ENCODE measurements around the gene UBE2L5.
A peak's percentile ranks its signal among the peaks of the same experiment; 100 is the strongest.
"Not testable (repeated sequence)": the region's sequence is repeated elsewhere in the genome, so short reads cannot be mapped to it uniquely, and the experiment has no call there.

UBE2L5 gene

GRCh38 chr13:30440910-30441703 is 18.8 kb downstream of the UBE2L5 start:
- DNase-seq, result no peak

- no peak for DNase-seq
Observed at GRCh38 chr13:30442926-30443325, 20.6 kb downstream of the UBE2L5 start.

GRCh38 chr13:30443491-30443890 is 21.2 kb downstream of the UBE2L5 start:
- DNase-seq, result not testable (repeated sequence)

- no peak for DNase-seq
Observed at GRCh38 chr13:30443957-30444404, 21.7 kb downstream of the UBE2L5 start.

- DNase-seq, result no peak
Observed at GRCh38 chr13:30446126-30446500, 23.8 kb downstream of the UBE2L5 start.

GRCh38 chr13:30448441-30448840 is 26.1 kb downstream of the UBE2L5 start:
- DNase-seq, result no peak

GRCh38 chr13:30450066-30450465 is 27.8 kb downstream of the UBE2L5 start:
- no peak for DNase-seq

- not testable (repeated sequence) for DNase-seq
Observed at GRCh38 chr13:30451476-30451875, 29.2 kb downstream of the UBE2L5 start.

GRCh38 chr13:30453727-30454126 is 31.4 kb downstream of the UBE2L5 start:
- DNase-seq, result no peak

- DNase-seq, result no peak
Observed at GRCh38 chr13:30454991-30455390, 32.7 kb downstream of the UBE2L5 start.

GRCh38 chr13:30456290-30456689 is 34.0 kb downstream of the UBE2L5 start:
- DNase-seq, result no peak

GRCh38 chr13:30457306-30457891 is 35.1 kb downstream of the UBE2L5 start:
- no peak for DNase-seq

- peak; percentile 33 for DNase-seq
Observed at GRCh38 chr13:30461279-30462066, 39.2 kb downstream of the UBE2L5 start.

- DNase-seq, result peak; percentile 72
Observed at GRCh38 chr13:30463787-30464495, 41.6 kb downstream of the UBE2L5 start.

GRCh38 chr13:30464496-30465342 is 42.4 kb downstream of the UBE2L5 start:
- DNase-seq, result peak; percentile 82

GRCh38 chr13:30465343-30465592 is 43.0 kb downstream of the UBE2L5 start:
- no peak for DNase-seq

- peak; percentile 99 for DNase-seq
Observed at GRCh38 chr13:30465593-30466357, 43.5 kb downstream of the UBE2L5 start, which contains the start of gene HMGB1. Gene HMGB1, minus strand, starts transcription at chr13:30465936. Its CDS starts 2,256 bp downstream, at chr13:30463680.

GRCh38 chr13:30466358-30466714 is 44.0 kb downstream of the UBE2L5 start:
- no peak for DNase-seq

- no peak for DNase-seq
Observed at GRCh38 chr13:30466841-30467252, 44.6 kb downstream of the UBE2L5 start.

- no peak for DNase-seq
Observed at GRCh38 chr13:30473675-30474074, 51.4 kb downstream of the UBE2L5 start.

Data from midbrain (tissue), 1 donor.